OCI-LY1 (cell line): Measurements from ENCODE around the gene NUDT14.

Experiments
- CTCF ChIP-seq: fragments of 200-600 bp; sonication (generic), shearing (Covaris generic); IDR thresholded peaks from 2 replicates; pipeline ENCODE4 v1.5.1; 2017; ENCODE audit warnings: mild to moderate bottlenecking, antibody characterized with exemption, low read length, moderate library complexity, mixed read lengths
- EZH2 ChIP-seq: fragments of 200-600 bp; sonication (generic), shearing (Covaris generic); IDR thresholded peaks from 2 replicates; pipeline ENCODE4 v1.8.0; 2017; ENCODE audit warnings: borderline replicate concordance, mixed run types, mild to moderate bottlenecking, antibody characterized with exemption, low read length, moderate library complexity, mixed read lengths

GRCh38 chr14:105208738-105209075 is 27.6 kb upstream of the NUDT14 start:
- no peak for TF ChIP-seq CTCF
- TF ChIP-seq EZH2: no peak
